Testis (tissue), 2 donors: Measurements from ENCODE around the gene DGKZ.

ENCODE experiments used
- CTCF ChIP-seq, 3 experiments: fragments of 450-650 bp in 2 of 3; fragments of 200-600 bp in 1 of 3; sonication (generic) in 1 of 3; IDR thresholded peaks; one replicate each; pipeline ENCODE4 v1.5.1; 2016 to 2019; ENCODE audit warnings: antibody characterized with exemption in 3 of 3, mild to moderate bottlenecking in 2 of 3, moderate library complexity in 1 of 3
- POLR2A ChIP-seq: fragments of 450-650 bp; IDR thresholded peaks from one replicate; pipeline ENCODE4 v1.6.1; 2017; ENCODE audit warnings: antibody characterized with exemption, mild to moderate bottlenecking, moderate library complexity

- TF ChIP-seq POLR2A (no peak), CTCF (IDR thresholded peaks at IDR 0.05) (no peak)
Measured at GRCh38 chr11:46336563-46337180, 10.6 kb upstream of the DGKZ start.
